SK-N-SH (cell line): Measurements from ENCODE around the gene MS4A18. TPM values are rescaled to one million over a fixed set of nuclear protein-coding genes. Genes with fewer than 3 reads are reported as not detected.

ENCODE experiments used
- CTCF ChIA-PET: fragments of 300-600, 350-600 bp; formaldehyde crosslinking; extraction: SDS; loops from one replicate; lab custom pipeline; 2021; lab: Yijun Ruan, JAX
- POLR2A ChIA-PET: fragments of 350-600 bp; sonication (Branson Sonifier 250); formaldehyde crosslinking; extraction: SDS; loops from one replicate; lab custom pipeline; 2020; ENCODE audit warnings: antibody characterized with exemption, inconsistent platforms; lab: Yijun Ruan, JAX
- DNase-seq: peaks from one replicate; pipeline ENCODE4 v3.0.0; 2012
- H2AFZ ChIP-seq: fragments of 200-600 bp; sonication (generic); 2 replicates; pipeline ENCODE4 v1.8.1; 2016; ENCODE audit warnings: antibody characterized with exemption, mild to moderate bottlenecking, low read depth
- H3F3A ChIP-seq: fragments of 200-600 bp; sonication (generic); replicated peaks from 2 replicates; pipeline ENCODE3; 2016; ENCODE audit warnings: antibody characterized with exemption, mild to moderate bottlenecking; ENCODE audit not compliant: insufficient read depth
- H3K27ac ChIP-seq, 2 experiments: fragments of 200-500 bp in 1 of 2; fragments of 200-600 bp in 1 of 2; sonication (Bioruptor generic) in 1 of 2; sonication (generic), shearing (Covaris generic) in 1 of 2; 2 replicates each; pipeline versions ENCODE4 v1.5.1 to v1.6.1; 2014 to 2016; ENCODE audit warnings: low read depth in 2 of 2, inconsistent platforms in 1 of 2, low read length in 1 of 2, mild to moderate bottlenecking in 1 of 2, mixed read lengths in 1 of 2
- H3K27me3 ChIP-seq: fragments of 200-600 bp; sonication (generic), shearing (Covaris generic); 2 replicates; pipeline ENCODE4 v1.6.1; 2016; ENCODE audit warnings: mixed run types; ENCODE audit not compliant: insufficient read depth
- H3K36me3 ChIP-seq, 2 experiments: fragments of 200-500 bp in 1 of 2; fragments of 200-600 bp in 1 of 2; sonication (Bioruptor generic) in 1 of 2; sonication (generic) in 1 of 2; replicated peaks in 1 of 2; 2 replicates each; pipeline versions ENCODE3 to v1.5.1; 2014 to 2016; ENCODE audit warnings: low read length in 1 of 2, mild to moderate bottlenecking in 1 of 2; ENCODE audit not compliant: insufficient read depth in 2 of 2, control insufficient read depth in 1 of 2
- H3K4me1 ChIP-seq, 2 experiments: fragments of 200-500 bp in 1 of 2; fragments of 200-600 bp in 1 of 2; sonication (Bioruptor generic) in 1 of 2; sonication (generic), shearing (Covaris generic) in 1 of 2; 2 replicates each; pipeline versions ENCODE4 v1.5.1 to v1.6.1; 2014 to 2016; ENCODE audit warnings: low read depth in 1 of 2, low read length in 1 of 2, mixed run types in 1 of 2; ENCODE audit not compliant: insufficient read depth in 2 of 2, control insufficient read depth in 1 of 2
- H3K4me2 ChIP-seq: fragments of 200-600 bp; sonication (generic), shearing (Covaris generic); 2 replicates; pipeline ENCODE4 v1.6.1; 2017; ENCODE audit warnings: mixed run types
- H3K4me3 ChIP-seq, 2 experiments: fragments of 200-500 bp in 1 of 2; fragments of 200-600 bp in 1 of 2; sonication (Bioruptor generic) in 1 of 2; sonication (generic), shearing (Covaris generic) in 1 of 2; 2 replicates each; pipeline versions ENCODE4 v1.5.1 to v1.8.1; 2014 to 2016; ENCODE audit warnings: low read depth in 2 of 2, inconsistent platforms in 1 of 2, low read length in 1 of 2, mild to moderate bottlenecking in 1 of 2, mixed read lengths in 1 of 2, moderate library complexity in 1 of 2
- H3K79me2 ChIP-seq: fragments of 200-600 bp; sonication (generic); 2 replicates; pipeline ENCODE4 v1.8.1; 2017; ENCODE audit warnings: mild to moderate bottlenecking; ENCODE audit not compliant: insufficient read depth
- H3K9ac ChIP-seq: fragments of 200-600 bp; sonication (generic); 2 replicates; pipeline ENCODE4 v1.6.1; 2017; ENCODE audit warnings: mixed run types
- H3K9me2 ChIP-seq: fragments of 200-600 bp; sonication (generic); 2 replicates; pipeline ENCODE4 v1.6.1; 2017; ENCODE audit warnings: mixed run types
- H3K9me3 ChIP-seq: fragments of 200-600 bp; sonication (generic); 2 replicates; pipeline ENCODE4 v1.6.1; 2017; ENCODE audit warnings: mixed run types, mild to moderate bottlenecking, moderate library complexity
- H4K20me1 ChIP-seq: fragments of 200-600 bp; sonication (generic); 2 replicates; pipeline ENCODE4 v1.6.1; 2017; ENCODE audit warnings: mild to moderate bottlenecking, mixed run types; ENCODE audit not compliant: insufficient read depth
- CTCF ChIP-seq: fragments of 200-600 bp; sonication (generic); IDR thresholded peaks from 2 replicates; pipeline ENCODE4 v1.6.1; 2017; ENCODE audit warnings: antibody characterized with exemption, mild to moderate bottlenecking, moderate library complexity
- FOSL2 ChIP-seq: IDR thresholded peaks from 2 replicates; pipeline ENCODE4 v1.4.0; 2012; ENCODE audit warnings: low read depth, mild to moderate bottlenecking, moderate library complexity, borderline replicate concordance
- FOXJ3 ChIP-seq: sonication (generic); formaldehyde crosslinking; IDR thresholded peaks from 2 replicates; pipeline ENCODE4 v1.5.1; 2020; ENCODE audit warnings: mild to moderate bottlenecking, missing genetic modification reagents
- FOXM1 ChIP-seq: IDR thresholded peaks from 2 replicates; pipeline ENCODE4 v1.4.0; 2012; ENCODE audit warnings: low read depth, mild to moderate bottlenecking
- GATA2 ChIP-seq: sonication (generic); formaldehyde crosslinking; IDR thresholded peaks from 2 replicates; pipeline ENCODE4 v1.5.0; 2020; ENCODE audit warnings: mild to moderate bottlenecking, missing genetic modification reagents
- JUND ChIP-seq: IDR thresholded peaks from 2 replicates; pipeline ENCODE4 v1.4.0; 2012
- MEF2A ChIP-seq: IDR thresholded peaks from 2 replicates; pipeline ENCODE4 v1.4.0; 2012; ENCODE audit warnings: low read depth, borderline replicate concordance
- NFIC ChIP-seq: IDR thresholded peaks from 2 replicates; pipeline ENCODE4 v1.4.0; 2012; ENCODE audit warnings: borderline replicate concordance
- PBX3 ChIP-seq: IDR thresholded peaks from 2 replicates; pipeline ENCODE4; 2012
- POLR2AphosphoS5 ChIP-seq: IDR thresholded peaks from 2 replicates; pipeline ENCODE4 v1.6.1; 2012; ENCODE audit warnings: low read depth, low read length
- RCOR1 ChIP-seq: fragments of 150-350 bp; IDR thresholded peaks from 2 replicates; pipeline ENCODE4 v1.6.1; 2017; ENCODE audit warnings: antibody characterized with exemption, low read length
- RFX5 ChIP-seq: IDR thresholded peaks from 2 replicates; pipeline ENCODE4 v1.6.1; 2012; ENCODE audit warnings: mild to moderate bottlenecking, improper control_type of control experiment, low read length
- SIN3A ChIP-seq: IDR thresholded peaks from 2 replicates; pipeline ENCODE4 v1.6.1; 2012; ENCODE audit warnings: low read depth, mild to moderate bottlenecking, low read length, moderate library complexity, borderline replicate concordance
- TCF12 ChIP-seq: IDR thresholded peaks from 2 replicates; pipeline ENCODE4 v1.4.0; 2012
- TEAD4 ChIP-seq: IDR thresholded peaks from 2 replicates; pipeline ENCODE4 v1.4.0; 2012; ENCODE audit warnings: mild to moderate bottlenecking, borderline replicate concordance; ENCODE audit not compliant: insufficient read depth
- USF1 ChIP-seq: IDR thresholded peaks from 2 replicates; pipeline ENCODE4 v1.4.0; 2012; ENCODE audit warnings: low read depth, borderline replicate concordance
- WGBS: methylation state at CpG from one replicate; pipeline ENCODE4 v1.1.6; 2017; ENCODE audit warnings: low lambda C conversion rate; 5-methylcytosine and 5-hydroxymethylcytosine counted together
- polyA plus RNA-seq, 3 experiments: library from polyadenylated mRNA; depleted of rRNA; stranded (reverse); fragments of >200 nt; gene quantifications; 2 replicates each; pipeline ENCODE4 v1.2.3, GENCODE V29; 2012
- TF ChIP-seq, protein P1 (sequence below): IDR thresholded peaks from 2 replicates; pipeline ENCODE4 v1.4.0; 2012; ENCODE audit warnings: low read depth

The MS4A18 gene
- polyA plus RNA-seq, 1 of the 3 experiments (the other 2 are of a cell fraction): not detected

DNA sequence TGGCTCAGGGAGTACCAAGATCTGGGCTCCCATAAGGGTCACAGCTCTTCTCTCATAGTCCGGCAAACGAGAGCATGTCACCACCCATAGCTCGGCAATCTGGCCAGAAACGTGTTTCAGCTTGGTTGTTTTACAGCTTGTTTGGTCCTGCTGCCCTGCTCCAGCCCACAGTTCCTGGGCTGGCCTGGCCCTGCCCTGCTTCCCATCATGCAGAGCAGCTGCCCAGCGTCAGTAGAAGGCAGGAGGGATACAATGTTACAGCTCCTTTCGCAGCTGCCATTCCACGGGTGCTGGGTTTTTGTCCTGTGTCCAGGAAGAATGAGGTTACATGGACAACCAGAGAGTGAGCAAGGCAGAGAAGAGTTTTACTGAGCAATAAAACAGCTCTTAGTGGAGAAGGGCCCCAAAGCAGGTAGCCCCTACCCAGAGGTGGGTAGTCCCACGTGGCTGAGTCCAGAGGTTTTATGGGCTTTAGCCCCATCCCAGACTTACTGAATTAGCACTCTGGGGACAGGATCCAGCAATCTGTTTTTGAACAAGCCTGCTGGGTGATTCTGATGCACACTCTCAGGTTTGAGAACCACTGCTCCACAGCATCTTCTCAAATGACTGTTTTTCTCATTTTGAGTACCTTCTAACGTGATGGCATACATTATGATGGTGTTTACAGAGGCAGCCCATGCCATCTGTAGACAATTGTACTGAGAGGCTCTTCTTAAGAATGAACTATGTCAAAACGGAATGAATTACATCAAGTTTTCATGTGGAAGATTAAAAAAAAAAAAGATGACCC, 5.8 kb upstream of the MS4A18 start:
- H3K27me3 ChIP-seq: peaks cover 45% of the 10 kb centered on the region
- no peaks in the 10 kb centered on the region for H3K9me2 ChIP-seq
- H3K27ac ChIP-seq: no peak overlapping the region
- TF ChIP-seq CTCF (no peak), FOSL2 (no peak), PBX3 (no peak), RFX5 (no peak), USF1 (no peak), MEF2A (no peak), SIN3A (no peak), JUND (no peak), RCOR1 (no peak), NFIC (no peak), FOXM1 (no peak), TEAD4 (no peak), TCF12 (no peak), FOXJ3 (CRISPR knock-in tag) (no peak), GATA2 (CRISPR knock-in tag) (no peak), POLR2AphosphoS5 (no peak)
- TF ChIP-seq, protein P1, sequence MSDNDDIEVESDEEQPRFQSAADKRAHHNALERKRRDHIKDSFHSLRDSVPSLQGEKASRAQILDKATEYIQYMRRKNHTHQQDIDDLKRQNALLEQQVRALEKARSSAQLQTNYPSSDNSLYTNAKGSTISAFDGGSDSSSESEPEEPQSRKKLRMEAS: no peak
- no peak for DNase-seq
- no peak overlapping the region for H3K9ac ChIP-seq
- CTCF ChIA-PET: no interaction called here
- H2AFZ ChIP-seq: no peak overlapping the region
- no peaks in the 10 kb centered on the region for H3F3A ChIP-seq
- H3K4me2 ChIP-seq: no peak overlapping the region
- no peaks in the 10 kb centered on the region for H3K79me2 ChIP-seq
- no peaks in the 10 kb centered on the region for H3K9me3 ChIP-seq
- no peak overlapping the region for H3K4me3 ChIP-seq
- H4K20me1 ChIP-seq: no peaks in the 10 kb centered on the region
- under 1% methylated on average over 6 of the region's 10 CpGs for WGBS
- POLR2A ChIA-PET: no interaction called here
- H3K36me3 ChIP-seq: no peaks in the 10 kb centered on the region
- no peaks in the 10 kb centered on the region for H3K4me1 ChIP-seq
